K562 (cell line): ENCODE measurements around the gene ROPN1L. TPM values are rescaled to one million over a fixed set of nuclear protein-coding genes. Genes with fewer than 3 reads are reported as not detected.

ENCODE experiments used
- ATAC-seq: fragments of 200-7000 bp; cut with Tn5 transposase; 3 replicates; pipeline ENCODE4 v1.9.1; 2020; ENCODE audit warnings: moderate library complexity
- BruUV-seq: library from RNA; stranded (reverse); fragments of 400-500 nt; replicated peaks from 2 replicates; lab custom pipeline; 2021; lab: Mats Ljungman, UMichigan
- CTCF ChIA-PET: fragments of 300-600 bp; formaldehyde crosslinking; extraction: SDS; loops from one replicate; lab custom pipeline; 2021; ENCODE audit warnings: low intra/inter-chr PET ratio; lab: Yijun Ruan, JAX
- POLR2A ChIA-PET: fragments of 300-600, 350-650 bp; sonication (Branson Sonifier 250); formaldehyde crosslinking; extraction: SDS; loops from one replicate; lab custom pipeline; 2021; ENCODE audit warnings: antibody characterized with exemption, inconsistent platforms; lab: Yijun Ruan, JAX
- DNase-seq, 4 experiments: peaks; one replicate each; pipeline versions ENCODE4 v3.0.0 to v3.0.0-alpha.2; 2011 to 2018; ENCODE audit warnings: low spot score in 3 of 4, mixed read lengths in 3 of 4; ENCODE audit errors: extremely low read depth in 1 of 4
- FAIRE-seq: peaks from 2 replicates; lab custom pipeline; 2011; peaks lifted over from hg19 to GRCh38; lab: Jason Lieb, UNC
- H2AFZ ChIP-seq: 2 replicates; pipeline ENCODE4 v1.6.0; 2011; ENCODE audit warnings: low read depth, low read length, control low read depth, inconsistent platforms
- H3K27ac ChIP-seq: fragments of 200-600 bp; 3 replicates; pipeline ENCODE4 v1.8.0; 2011; ENCODE audit warnings: low read depth, mild to moderate bottlenecking, control low read depth, inconsistent platforms, low read length, moderate library complexity, mixed read lengths; ENCODE audit errors: extremely low read depth
- H3K27me3 ChIP-seq, 2 experiments: fragments of 300-600 bp in 1 of 2; 2 replicates in 1 of 2; 3 replicates in 1 of 2; pipeline versions ENCODE4 v1.6.0 to v1.8.0; 2011; ENCODE audit warnings: inconsistent platforms in 2 of 2, low read length in 2 of 2, mild to moderate bottlenecking in 1 of 2, mixed read lengths in 1 of 2, moderate library complexity in 1 of 2; ENCODE audit not compliant: control insufficient read depth in 2 of 2, insufficient read depth in 2 of 2
- H3K36me3 ChIP-seq: fragments of 300-600 bp; 3 replicates; pipeline ENCODE4 v1.8.0; 2011; ENCODE audit warnings: mild to moderate bottlenecking, low read length, inconsistent platforms; ENCODE audit not compliant: control insufficient read depth, insufficient read depth
- H3K4me1 ChIP-seq, 2 experiments: fragments of 200-600 bp in 1 of 2; replicated peaks in 1 of 2; 2 replicates in 1 of 2; 3 replicates in 1 of 2; pipeline versions ENCODE4 v1.5.1 to v1.8.0; 2011; ENCODE audit warnings: inconsistent platforms in 2 of 2, low read length in 2 of 2, mild to moderate bottlenecking in 1 of 2, mixed read lengths in 1 of 2, moderate library complexity in 1 of 2; ENCODE audit not compliant: control insufficient read depth in 2 of 2, insufficient read depth in 2 of 2
- H3K4me2 ChIP-seq: 2 replicates; pipeline ENCODE4 v1.6.1; 2011; ENCODE audit warnings: low read length, control low read depth, inconsistent platforms, mixed read lengths; ENCODE audit not compliant: insufficient read depth
- H3K4me3 ChIP-seq: fragments of 200-600 bp; sonication (generic), shearing (Covaris generic); 2 replicates; pipeline ENCODE4 v1.5.1; 2016; ENCODE audit warnings: control low read depth, inconsistent platforms
- H3K79me2 ChIP-seq: fragments of 200-600 bp; 3 replicates; pipeline ENCODE4 v1.8.0; 2011; ENCODE audit warnings: low read length, inconsistent platforms; ENCODE audit not compliant: control insufficient read depth, insufficient read depth
- H3K9ac ChIP-seq, 2 experiments: 2 replicates each; pipeline versions ENCODE4 v1.6.0 to v1.6.1; 2011; ENCODE audit warnings: low read depth in 2 of 2, low read length in 2 of 2, control low read depth in 1 of 2, inconsistent platforms in 1 of 2, mild to moderate bottlenecking in 1 of 2, mixed read lengths in 1 of 2; ENCODE audit not compliant: insufficient read depth in 1 of 2
- H3K9me1 ChIP-seq: one replicate; pipeline ENCODE4 v1.6.0; 2011; ENCODE audit warnings: inconsistent platforms, mild to moderate bottlenecking, low read length, moderate library complexity; ENCODE audit not compliant: control insufficient read depth, insufficient read depth
- H3K9me3 ChIP-seq: replicated peaks from 2 replicates; pipeline ENCODE4 v1.5.1; 2011; ENCODE audit warnings: low read depth, low read length, inconsistent platforms; ENCODE audit not compliant: control insufficient read depth, insufficient read depth
- H4K20me1 ChIP-seq: replicated peaks from 2 replicates; pipeline ENCODE4 v1.6.1; 2011; ENCODE audit warnings: low read length, inconsistent platforms, mixed read lengths; ENCODE audit not compliant: control insufficient read depth, insufficient read depth
- CBFA2T3 ChIP-seq: fragments of 450-650 bp; IDR thresholded peaks from 2 replicates; pipeline ENCODE4 v1.6.1; 2017
- CEBPB ChIP-seq: fragments of 450-650 bp; IDR thresholded peaks from 2 replicates; pipeline ENCODE4 v1.6.1; 2016; ENCODE audit warnings: missing genetic modification characterization, missing compliant biosample characterization
- EZH2 ChIP-seq: IDR thresholded peaks from 2 replicates; pipeline ENCODE4 v1.6.1; 2012; ENCODE audit warnings: low read depth, mild to moderate bottlenecking, inconsistent platforms, low read length, borderline replicate concordance
- FOXP1 ChIP-seq: sonication (generic); formaldehyde crosslinking; IDR thresholded peaks from 2 replicates; pipeline ENCODE4 v1.8.0; 2022; ENCODE audit warnings: mild to moderate bottlenecking, missing genetic modification reagents
- HNRNPUL1 ChIP-seq: fragments of 200-400 bp; formaldehyde crosslinking; IDR thresholded peaks from 2 replicates; pipeline ENCODE4 v1.6.1; 2017; ENCODE audit warnings: low read length
- KAT8 ChIP-seq: fragments of 450-650 bp; IDR thresholded peaks from 2 replicates; pipeline ENCODE4 v1.6.1; 2016; ENCODE audit warnings: low read depth, mild to moderate bottlenecking
- NCOA1 ChIP-seq: fragments of 450-650 bp; IDR thresholded peaks from 2 replicates; pipeline ENCODE4 v1.6.1; 2016; ENCODE audit warnings: low read depth
- PREB ChIP-seq: sonication (generic); formaldehyde crosslinking; IDR thresholded peaks from 2 replicates; pipeline ENCODE4 v1.8.1; 2023; ENCODE audit warnings: mild to moderate bottlenecking, missing genetic modification reagents
- RBM34 ChIP-seq: fragments of 200-400 bp; formaldehyde crosslinking; IDR thresholded peaks from 2 replicates; pipeline ENCODE4 v1.6.1; 2018; ENCODE audit warnings: low read length, borderline replicate concordance; ENCODE audit not compliant: insufficient read depth
- SIN3B ChIP-seq: fragments of 450-650 bp; IDR thresholded peaks from 2 replicates; pipeline ENCODE4 v1.6.1; 2017; ENCODE audit warnings: low read depth, mild to moderate bottlenecking, moderate library complexity
- SMAD2 ChIP-seq: fragments of 150-350 bp; IDR thresholded peaks from 2 replicates; pipeline ENCODE4 v1.6.1; 2014; ENCODE audit warnings: low read depth, mild to moderate bottlenecking, low read length
- ZNF311 ChIP-seq: fragments of 250-450 bp; sonication (Bioruptor Pico); IDR thresholded peaks from 2 replicates; pipeline ENCODE4 v1.4.0; 2020; ENCODE audit warnings: mild to moderate bottlenecking, moderate library complexity
- ZNF318 ChIP-seq, 2 experiments: fragments of 450-650 bp; IDR thresholded peaks; 2 replicates each; pipeline ENCODE4 v1.6.1; 2016; ENCODE audit warnings: mild to moderate bottlenecking in 2 of 2, borderline replicate concordance in 1 of 2, low read depth in 1 of 2, moderate library complexity in 1 of 2
- WGBS: fragments of 100-300 bp; shearing (Covaris generic); methylation state at CpG from one replicate; pipeline ENCODE4 v1.1.6; 2016; ENCODE audit warnings: low coverage, mixed read lengths; ENCODE audit not compliant: insufficient coverage; ENCODE audit errors: missing lambda C conversion rate; 5-methylcytosine and 5-hydroxymethylcytosine counted together
- in situ Hi-C: fragments of 300-500 bp; cut with MboI; formaldehyde crosslinking; loops from 4 replicates; pipeline ENCODE4 v1.15.0; 2018; ENCODE audit warnings: inconsistent platforms, mixed read lengths
- intact Hi-C: fragments of 100-400 bp; cut with micrococcal nuclease; formaldehyde crosslinking; loops from 2 replicates; pipeline ENCODE4 v1.14.2; 2022
- polyA plus RNA-seq, 8 experiments: library from polyadenylated mRNA; depleted of rRNA in 4 of 8; stranded (reverse) in 5 of 8; unstranded in 3 of 8; fragments of >200 nt; fragmentation: Nextera tagmentation in 2 of 8; fragmentation: Illumina TruSeq in 1 of 8; extraction: Ambion mirVana in 2 of 8; extraction: Trizol in 1 of 8; gene quantifications; 2 replicates each; pipeline versions ENCODE4 v1.2.1 to v1.2.3, GENCODE V29; 2011 to 2014; ENCODE audit warnings: inconsistent platforms in 1 of 8, missing spikeins in 1 of 8
- total RNA-seq, 7 experiments: library from RNA; depleted of rRNA in 6 of 7; stranded (reverse); fragments of >200 nt in 6 of 7; fragmentation: Illumina TruSeq in 2 of 7; extraction: Trizol in 2 of 7; gene quantifications; 2 replicates each; pipeline versions ENCODE4 v1.2.1 to v1.2.3, GENCODE V29; 2011 to 2021; ENCODE audit warnings: low replicate concordance in 1 of 7

Gene ROPN1L
- total and polyA plus RNA-seq, 9 of the 15 experiments (the other 6 are each of a cell fraction or from before 2014, with no cell fraction given): 0.04 to 0.85 (median 0.24) TPM; not detected in 3

- Histone ChIP-seq H3K4me3 (no peak overlapping the region), H3K4me2 (no peak overlapping the region)
- 8% methylated on average over 26 of the region's 26 CpGs for WGBS
- TF ChIP-seq NCOA1 (no peak), FOXP1 (CRISPR knock-in tag) (no peak), SMAD2 (no peak), HNRNPUL1 (no peak), KAT8 (no peak), CBFA2T3 (no peak), ZNF318 (IDR thresholded peaks at IDR 0.05; ENCODE audit: borderline replicate concordance in 1 of 2, low read depth in 1 of 2) (no peak), SIN3B (no peak), RBM34 (no peak), ZNF311 (CRISPR knock-in tag) (no peak), CEBPB (tag) (peak; percentile 77), EZH2 (peak; percentile 44), PREB (CRISPR knock-in tag) (no peak)
Observed at GRCh38 chr5:10456583-10457420, 15.1 kb downstream of the ROPN1L start.

More at GRCh38 chr5:10456583-10457420, 15.1 kb downstream of the ROPN1L start:
- H3K9me1 ChIP-seq: no peaks in the 10 kb centered on the region
- intact Hi-C loops: loop anchor here (10.0 kb wide), 1 partner anchor 398 kb away; no protein-coding TSS in a partner anchor
- no peak overlapping the region for H3K27ac ChIP-seq
- H4K20me1 ChIP-seq: peaks cover 12% of the 10 kb centered on the region; the same call in 1 of the 2 replicates
- CTCF ChIA-PET: interaction anchor here (0.6 to 1.0 kb wide), 2 partner anchors 171 kb away, joined by 4 read pairs; no protein-coding TSS in a partner anchor
- in situ Hi-C loops: loop anchor here (25.0 kb wide), 1 partner anchor 705 kb away; no protein-coding TSS in a partner anchor
- no peaks in the 10 kb centered on the region for H3K36me3 ChIP-seq
- H3K9me3 ChIP-seq: no peaks in the 10 kb centered on the region
- no peak overlapping the region for H2AFZ ChIP-seq
- no peak overlapping the region for H3K9ac ChIP-seq
- peak; percentile 24 for ATAC-seq
- no TSS peak for BruUV-seq
- H3K4me1 ChIP-seq: peaks cover 0 to 16% of the 10 kb centered on the region in 2 experiments; a peak in 2 of 5 replicates
- peaks cover 55 to 74% of the 10 kb centered on the region in 2 experiments for H3K27me3 ChIP-seq
- FAIRE-seq: no peak
- no peaks in the 10 kb centered on the region for H3K79me2 ChIP-seq
- DNase-seq: no peak
- POLR2A ChIA-PET: interaction anchor here (0.6 kb wide), 1 partner anchor 814 kb away, joined by 4 read pairs; no protein-coding TSS in a partner anchor
